SU-DHL-6 (cell line): ENCODE results near the gene MLIP.

Experiments
- H2AFZ ChIP-seq: fragments of 200-600 bp; sonication (generic); 2 replicates; pipeline ENCODE4 v1.6.1; 2014; ENCODE audit warnings: low read depth, mild to moderate bottlenecking, moderate library complexity, mixed read lengths, antibody characterized with exemption, low read length; ENCODE audit not compliant: severe bottlenecking
- H3F3A ChIP-seq: fragments of 200-600 bp; shearing (Covaris generic); 2 replicates; pipeline ENCODE4 v1.6.0; 2016; ENCODE audit warnings: antibody characterized with exemption, mild to moderate bottlenecking; ENCODE audit not compliant: insufficient read depth
- H3K27ac ChIP-seq: fragments of 200-600 bp; sonication (generic); 2 replicates; pipeline ENCODE4 v1.5.1; 2016; ENCODE audit warnings: low read depth, mild to moderate bottlenecking, low read length, moderate library complexity, mixed read lengths
- H3K27me3 ChIP-seq: fragments of 200-600 bp; sonication (generic), shearing (Covaris generic); 2 replicates; pipeline ENCODE4 v1.6.0; 2014; ENCODE audit warnings: mild to moderate bottlenecking, low read length
- H3K36me3 ChIP-seq: fragments of 200-600 bp; sonication (generic); 2 replicates; pipeline ENCODE4 v1.6.1; 2014; ENCODE audit warnings: mild to moderate bottlenecking, low read length, mixed read lengths
- H3K4me2 ChIP-seq: fragments of 300-600, 200-600 bp; shearing (Covaris generic), sonication (generic); 2 replicates; pipeline ENCODE4 v1.6.0; 2014; ENCODE audit warnings: low read length, low read depth, mild to moderate bottlenecking; ENCODE audit not compliant: poor library complexity, severe bottlenecking
- H3K4me3 ChIP-seq: fragments of 200-600 bp; sonication (generic); 2 replicates; pipeline ENCODE4 v1.5.1; 2014; ENCODE audit warnings: antibody characterized with exemption, low read length, mild to moderate bottlenecking, mixed read lengths; ENCODE audit not compliant: insufficient read depth, poor library complexity, severe bottlenecking
- H3K79me2 ChIP-seq: fragments of 200-600 bp; sonication (generic); 2 replicates; pipeline ENCODE4 v1.6.1; 2014; ENCODE audit warnings: mild to moderate bottlenecking, low read length, moderate library complexity; ENCODE audit not compliant: insufficient read depth
- H3K9ac ChIP-seq: fragments of 200-600 bp; sonication (generic); 2 replicates; pipeline ENCODE4 v1.7.0; 2014; ENCODE audit warnings: mild to moderate bottlenecking, low read length
- H3K9me2 ChIP-seq: fragments of 200-600 bp; sonication (generic); replicated peaks from 2 replicates; pipeline ENCODE4 v1.6.1; 2014; ENCODE audit warnings: low read length; ENCODE audit not compliant: insufficient read depth
- H3K9me3 ChIP-seq: fragments of 200-600 bp; sonication (generic); 2 replicates; pipeline ENCODE4 v1.6.1; 2014; ENCODE audit warnings: low read length, mixed read lengths; ENCODE audit not compliant: insufficient read depth
- H4K20me1 ChIP-seq: fragments of 200-600 bp; sonication (generic); 2 replicates; pipeline ENCODE4 v1.6.1; 2014; ENCODE audit warnings: low read depth, mild to moderate bottlenecking, antibody characterized with exemption, low read length, moderate library complexity, mixed read lengths
- CTCF ChIP-seq: fragments of 200-600 bp; sonication (generic); IDR thresholded peaks from one replicate; pipeline ENCODE4 v1.5.1; 2017; ENCODE audit warnings: antibody characterized with exemption, mild to moderate bottlenecking, low read length, moderate library complexity; ENCODE audit not compliant: insufficient read depth, poor library complexity, severe bottlenecking
- EZH2phosphoT487 ChIP-seq: fragments of 200-600 bp; sonication (generic), shearing (Covaris generic); conservative IDR thresholded peaks from 2 replicates; pipeline ENCODE4 v1.6.1; 2018; ENCODE audit warnings: mild to moderate bottlenecking, antibody characterized with exemption, low read length, moderate library complexity, mixed read lengths

Gene MLIP

GRCh38 chr6:54085047-54085446 lies 26.2 kb upstream of the MLIP start:
- no peak overlapping the region for H3K9ac ChIP-seq
- 0 out of 2 replicates have a peak, but pooled peaks cover 3% of the 10 kb centered on the region for H3K27me3 ChIP-seq
- H3K9me3 ChIP-seq: no peaks in the 10 kb centered on the region

GRCh38 chr6:54085541-54085940 lies 25.7 kb upstream of the MLIP start:
- Histone ChIP-seq H4K20me1 (no peaks in the 10 kb centered on the region), H2AFZ (no peak overlapping the region), H3K27me3 (0 out of 2 replicates have a peak, but pooled peaks cover 3% of the 10 kb centered on the region), H3K36me3 (no peaks in the 10 kb centered on the region), H3F3A (no peaks in the 10 kb centered on the region), H3K4me3 (no peak overlapping the region), H3K9ac (no peak overlapping the region), H3K9me2 (no peaks in the 10 kb centered on the region), H3K27ac (no peak overlapping the region), H3K79me2 (no peaks in the 10 kb centered on the region), H3K9me3 (no peaks in the 10 kb centered on the region), H3K4me2 (no peak overlapping the region)
- TF ChIP-seq CTCF: no peak
- TF ChIP-seq EZH2phosphoT487: no peak

More at GRCh38 chr6:54085047-54085446, 26.2 kb upstream of the MLIP start:
- Histone ChIP-seq H3K36me3 (no peaks in the 10 kb centered on the region), H3K79me2 (no peaks in the 10 kb centered on the region), H3K27ac (no peak overlapping the region), H3K9me2 (no peaks in the 10 kb centered on the region), H2AFZ (no peak overlapping the region), H3K4me3 (no peak overlapping the region), H3K4me2 (no peak overlapping the region), H3F3A (no peaks in the 10 kb centered on the region), H4K20me1 (no peaks in the 10 kb centered on the region)
- no peak for TF ChIP-seq EZH2phosphoT487
- no peak for TF ChIP-seq CTCF

- H3K79me2 ChIP-seq: no peaks in the 10 kb centered on the region
- no peak for TF ChIP-seq CTCF
- no peak for TF ChIP-seq EZH2phosphoT487
- no peaks in the 10 kb centered on the region for H4K20me1 ChIP-seq
- no peak overlapping the region for H3K4me3 ChIP-seq
- no peak overlapping the region for H3K9ac ChIP-seq
- no peak overlapping the region for H3K27ac ChIP-seq
- H3K36me3 ChIP-seq: no peaks in the 10 kb centered on the region
- H3K27me3 ChIP-seq: 0 out of 2 replicates have a peak, but pooled peaks cover 3% of the 10 kb centered on the region
- no peaks in the 10 kb centered on the region for H3K9me3 ChIP-seq
- no peaks in the 10 kb centered on the region for H3K9me2 ChIP-seq
- H2AFZ ChIP-seq: no peak overlapping the region
- no peak overlapping the region for H3K4me2 ChIP-seq
- H3F3A ChIP-seq: no peaks in the 10 kb centered on the region
Measured at GRCh38 chr6:54086439-54086838, 24.8 kb upstream of the MLIP start.
